Peyer's patch (tissue), 4 donors: ENCODE data around the gene IL34. TPM values are rescaled to one million over a fixed set of nuclear protein-coding genes. Genes with fewer than 3 reads are reported as not detected.
"Not testable (repeated sequence)": the region's sequence is repeated elsewhere in the genome, so short reads cannot be mapped to it uniquely, and the experiment has no call there.

Experiments used
- DNase-seq, 3 donors: peaks; one replicate each; pipeline ENCODE4 v3.0.0-alpha.2; 2017 to 2019
- H3K27ac ChIP-seq, 4 donors: fragments of 200-600 bp; sonication (generic); one replicate each; pipeline ENCODE4 v1.5.1; 2016 to 2019
- H3K27me3 ChIP-seq, 2 donors: fragments of 200-600 bp; sonication (generic); one replicate each; pipeline ENCODE4 v1.5.1; 2019
- H3K36me3 ChIP-seq, 3 donors: fragments of 200-600 bp; sonication (generic); one replicate each; pipeline ENCODE4 v1.5.1; 2016 to 2019
- H3K4me1 ChIP-seq, 4 donors: fragments of 200-600 bp; sonication (generic); one replicate each; pipeline ENCODE4 v1.5.1; 2016 to 2019
- H3K4me3 ChIP-seq, 4 donors: fragments of 200-600 bp; sonication (generic); 1 replicate in 3 of 4; 2 replicates in 1 of 4; pipeline ENCODE4 v1.5.1; 2016 to 2019; ENCODE audit warnings: mild to moderate bottlenecking in 1 of 4
- H3K9me3 ChIP-seq, 4 donors: fragments of 200-600 bp; sonication (generic); one replicate each; pipeline ENCODE4 v1.5.1; 2016 to 2019; ENCODE audit warnings: mild to moderate bottlenecking in 1 of 4
- POLR2A ChIP-seq, 2 donors: fragments of 450-650 bp; IDR thresholded peaks; one replicate each; pipeline ENCODE4 v1.5.1; 2017; ENCODE audit warnings: antibody characterized with exemption in 2 of 2, mild to moderate bottlenecking in 2 of 2, moderate library complexity in 2 of 2
- total RNA-seq, 4 donors: library from RNA; depleted of rRNA; stranded (reverse); fragments of >200 nt; gene quantifications; one replicate each; pipeline ENCODE4 v1.1.0, GENCODE V29; 2016
- TF ChIP-seq, protein P1 (sequence below), 6 experiments: fragments of 450-650 bp in 4 of 6; fragments of 200-600 bp in 2 of 6; sonication (generic) in 1 of 6; IDR thresholded peaks; one replicate each; pipeline ENCODE4 v1.5.1; 2017 to 2019; ENCODE audit warnings: antibody characterized with exemption in 6 of 6, mild to moderate bottlenecking in 3 of 6, moderate library complexity in 1 of 6

Gene IL34
- total RNA-seq, 4 donors from 2014 or later: 1.6 to 23.1 (median 2.6) TPM

DNA sequence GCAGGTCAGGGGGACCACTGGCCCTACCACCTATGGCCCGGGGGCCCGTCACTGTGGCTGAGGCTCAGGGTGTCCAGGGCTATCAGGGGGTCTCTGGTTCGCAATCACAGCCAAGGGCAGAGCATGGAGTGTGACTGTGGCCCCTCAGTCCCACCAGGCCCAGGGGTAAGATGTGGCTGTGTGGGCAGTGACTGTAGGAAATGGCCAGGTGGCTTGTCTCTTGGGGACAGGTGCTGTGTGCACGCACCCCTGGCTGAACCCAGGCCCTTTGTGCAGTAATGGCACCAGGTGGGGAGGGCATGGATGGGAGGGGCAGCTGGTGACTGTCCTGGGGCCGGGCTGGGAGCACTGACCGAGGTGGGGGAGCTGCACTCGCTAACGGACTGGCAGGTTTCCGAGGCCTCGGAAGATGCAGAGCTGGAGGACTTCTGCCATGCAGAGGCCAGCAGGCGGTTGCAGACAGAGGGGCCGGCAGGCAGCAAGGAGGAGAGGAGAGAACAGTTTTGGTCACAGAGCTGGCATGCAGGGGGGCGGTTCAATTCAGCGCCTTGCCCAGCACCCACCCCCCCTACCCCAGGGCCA is 18.8 kb downstream of the IL34 start:
- H3K27me3 ChIP-seq: no peaks in the 10 kb centered on the region
- H3K4me1 ChIP-seq: peaks cover 0 to 21% (median 0%) of the 10 kb centered on the region in 4 donors
- TF ChIP-seq, protein P1, sequence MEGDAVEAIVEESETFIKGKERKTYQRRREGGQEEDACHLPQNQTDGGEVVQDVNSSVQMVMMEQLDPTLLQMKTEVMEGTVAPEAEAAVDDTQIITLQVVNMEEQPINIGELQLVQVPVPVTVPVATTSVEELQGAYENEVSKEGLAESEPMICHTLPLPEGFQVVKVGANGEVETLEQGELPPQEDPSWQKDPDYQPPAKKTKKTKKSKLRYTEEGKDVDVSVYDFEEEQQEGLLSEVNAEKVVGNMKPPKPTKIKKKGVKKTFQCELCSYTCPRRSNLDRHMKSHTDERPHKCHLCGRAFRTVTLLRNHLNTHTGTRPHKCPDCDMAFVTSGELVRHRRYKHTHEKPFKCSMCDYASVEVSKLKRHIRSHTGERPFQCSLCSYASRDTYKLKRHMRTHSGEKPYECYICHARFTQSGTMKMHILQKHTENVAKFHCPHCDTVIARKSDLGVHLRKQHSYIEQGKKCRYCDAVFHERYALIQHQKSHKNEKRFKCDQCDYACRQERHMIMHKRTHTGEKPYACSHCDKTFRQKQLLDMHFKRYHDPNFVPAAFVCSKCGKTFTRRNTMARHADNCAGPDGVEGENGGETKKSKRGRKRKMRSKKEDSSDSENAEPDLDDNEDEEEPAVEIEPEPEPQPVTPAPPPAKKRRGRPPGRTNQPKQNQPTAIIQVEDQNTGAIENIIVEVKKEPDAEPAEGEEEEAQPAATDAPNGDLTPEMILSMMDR (IDR thresholded peaks at IDR 0.05): no peak
- TF ChIP-seq POLR2A (IDR thresholded peaks at IDR 0.05): no peak
- no peak overlapping the region for H3K4me3 ChIP-seq
- peaks cover 0 to 60% (median 0%) of the 10 kb centered on the region in 3 donors for H3K36me3 ChIP-seq
- DNase-seq: peak in 1 of 3 donors; percentile 38
- no peaks in the 10 kb centered on the region for H3K9me3 ChIP-seq
- no peak overlapping the region for H3K27ac ChIP-seq

DNA sequence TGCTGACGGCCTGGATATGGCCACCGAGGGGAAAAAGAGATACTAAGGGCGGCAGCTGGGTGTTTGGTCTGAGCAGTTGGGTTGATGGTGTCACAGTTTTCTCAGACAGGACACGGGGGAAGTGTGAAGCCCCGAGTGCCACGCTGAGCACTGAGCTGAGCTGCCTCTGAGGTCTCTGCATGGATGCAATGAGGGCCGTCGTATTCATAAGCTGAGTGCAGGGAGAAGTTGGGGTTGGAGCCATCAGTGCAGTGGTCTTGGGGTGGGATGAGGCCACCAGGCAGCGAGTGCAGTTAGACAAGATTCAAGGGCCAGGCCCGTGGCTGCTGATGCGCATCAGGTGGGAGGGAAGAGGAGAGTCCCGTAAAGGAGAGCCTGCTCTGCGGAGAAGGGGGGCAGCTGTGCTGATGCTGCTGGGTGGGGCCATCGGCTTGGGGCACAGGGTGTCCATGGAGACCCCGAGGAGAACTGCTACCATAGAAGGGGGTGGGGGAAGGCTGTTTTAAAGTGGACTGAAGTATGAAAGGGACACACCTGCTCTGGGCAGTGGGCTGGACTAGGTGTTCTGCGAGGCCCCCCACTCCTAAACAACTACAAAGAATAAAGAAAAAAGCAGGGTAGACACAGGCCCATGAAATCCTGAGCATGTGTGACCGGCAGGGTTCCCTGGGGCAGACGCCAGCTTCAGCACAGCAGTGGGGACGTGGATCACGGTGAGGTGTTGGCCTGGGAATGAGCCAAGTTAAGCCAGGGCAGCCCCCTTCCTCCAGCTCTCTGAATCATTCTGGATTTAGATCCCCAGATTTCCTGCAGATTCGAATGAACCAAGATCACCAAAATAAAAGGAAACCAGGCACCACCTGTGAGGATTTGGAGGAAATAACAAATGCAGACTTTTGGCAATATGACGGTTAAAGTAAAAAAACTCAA is 19.7 kb downstream of the IL34 start:
- peaks cover 0 to 64% (median 0%) of the 10 kb centered on the region in 3 donors for H3K36me3 ChIP-seq
- H3K9me3 ChIP-seq: no peaks in the 10 kb centered on the region
- H3K27ac ChIP-seq: no peak overlapping the region
- peak in 1 of 3 donors; percentile 34 for DNase-seq
- no peaks in the 10 kb centered on the region for H3K27me3 ChIP-seq
- H3K4me1 ChIP-seq: peaks cover 0 to 21% (median 0%) of the 10 kb centered on the region in 4 donors
- TF ChIP-seq, protein P1 (IDR thresholded peaks at IDR 0.05): no peak
- no peak for TF ChIP-seq POLR2A (IDR thresholded peaks at IDR 0.05)
- no peak overlapping the region for H3K4me3 ChIP-seq

- Histone ChIP-seq H3K27me3 (no peaks in the 10 kb centered on the region), H3K4me3 (no peak overlapping the region), H3K27ac (no peak overlapping the region), H3K36me3 (peaks cover 0 to 60% (median 0%) of the 10 kb centered on the region in 3 donors), H3K4me1 (no peaks in the 10 kb centered on the region), H3K9me3 (no peaks in the 10 kb centered on the region)
- DNase-seq: no peak
- TF ChIP-seq, protein P1 (IDR thresholded peaks at IDR 0.05): no peak
- no peak for TF ChIP-seq POLR2A (IDR thresholded peaks at IDR 0.05)
Observed at GRCh38 chr16:70670175-70670574, 23.8 kb downstream of the IL34 start.

DNA sequence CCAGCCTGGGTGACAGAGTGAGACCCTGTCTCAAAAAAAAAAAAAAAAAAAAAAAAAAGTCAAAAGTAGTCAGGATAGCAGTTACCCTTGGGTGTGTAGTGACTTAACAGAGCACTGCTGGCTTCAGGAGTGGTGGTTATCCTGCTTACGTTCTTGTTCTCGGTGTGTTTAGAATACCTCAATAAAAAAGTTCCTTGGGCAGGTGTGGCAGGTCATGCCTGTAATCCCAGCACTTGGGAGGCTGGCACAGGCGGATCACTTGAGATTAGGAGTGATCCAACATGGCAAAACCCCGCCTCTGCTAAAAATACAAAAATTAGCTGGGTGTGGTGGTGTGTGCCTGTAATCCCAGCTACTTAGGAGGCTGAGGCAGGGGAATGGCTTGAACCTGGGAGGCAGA is 24.6 kb downstream of the IL34 start:
- not testable (repeated sequence) for DNase-seq, H3K27ac ChIP-seq, H3K4me3 ChIP-seq, H3K9me3 ChIP-seq, H3K27me3 ChIP-seq, H3K4me1 ChIP-seq
- H3K36me3 ChIP-seq: peaks cover 0 to 60% (median 0%) of the 10 kb centered on the region in 3 donors

- Histone ChIP-seq H3K9me3 (no peaks in the 10 kb centered on the region), H3K4me1 (no peaks in the 10 kb centered on the region), H3K36me3 (peaks cover 0 to 65% (median 0%) of the 10 kb centered on the region in 3 donors), H3K27ac (no peak overlapping the region), H3K4me3 (no peak overlapping the region), H3K27me3 (no peaks in the 10 kb centered on the region)
- no peak for DNase-seq
- TF ChIP-seq POLR2A (IDR thresholded peaks at IDR 0.05): no peak
- TF ChIP-seq, protein P1 (IDR thresholded peaks at IDR 0.05): no peak
Observed at GRCh38 chr16:70674221-70675014, 28.1 kb downstream of the IL34 start.
